MM.1S (cell line): Measurements from ENCODE around the gene DOCK11.

Experiments
- EZH2 ChIP-seq: fragments of 300-600 bp; sonication (generic); optimal IDR thresholded peaks from 2 replicates; pipeline ENCODE3; 2017; ENCODE audit warnings: low read depth, mild to moderate bottlenecking, antibody characterized with exemption, low read length, mixed read lengths
- EZH2phosphoT487 ChIP-seq: fragments of 300-600 bp; sonication (generic); IDR thresholded peaks from 2 replicates; pipeline ENCODE4 v1.6.1; 2018; ENCODE audit warnings: antibody characterized with exemption, low read length
- TF ChIP-seq, protein P1 (sequence below): fragments of 300-600 bp; sonication (generic); IDR thresholded peaks from 2 replicates; pipeline ENCODE4 v1.5.1; 2016; ENCODE audit warnings: antibody characterized with exemption, low read length, mixed read lengths

DNA sequence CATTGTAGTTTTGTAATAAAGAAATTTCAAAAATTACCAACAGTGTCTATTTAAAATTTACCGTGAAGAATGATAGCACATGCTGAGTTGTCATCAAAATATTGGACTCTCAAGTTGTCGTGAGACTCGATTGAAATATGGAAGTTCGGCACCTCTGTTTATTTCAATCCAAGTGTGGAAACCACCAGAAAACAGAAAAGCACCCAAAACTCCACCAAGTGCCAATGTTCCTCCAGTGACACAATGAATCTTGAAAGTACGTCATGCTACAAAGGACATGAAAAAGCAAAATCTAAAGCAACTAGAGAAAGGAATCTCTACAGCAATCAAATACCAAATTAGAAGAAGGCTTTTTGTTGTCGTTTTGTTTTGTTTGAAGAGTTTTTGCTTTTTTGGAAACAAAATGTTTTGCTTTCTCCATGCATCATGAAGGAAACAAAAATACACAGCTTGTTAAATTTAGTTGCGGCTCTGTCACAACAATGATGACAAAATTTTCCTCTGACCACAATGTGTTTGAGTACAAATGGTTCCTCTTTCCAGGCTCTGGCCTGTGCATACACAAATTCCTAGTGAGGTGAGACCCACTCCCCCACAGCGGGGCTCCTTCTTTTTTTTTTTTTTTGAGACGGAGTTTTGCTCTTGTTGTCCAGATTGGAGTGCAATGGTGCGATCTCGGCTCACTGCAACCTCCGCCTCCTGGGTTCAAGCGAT is 222.2 kb downstream of the DOCK11 start:
- TF ChIP-seq EZH2: no peak
- TF ChIP-seq, protein P1, sequence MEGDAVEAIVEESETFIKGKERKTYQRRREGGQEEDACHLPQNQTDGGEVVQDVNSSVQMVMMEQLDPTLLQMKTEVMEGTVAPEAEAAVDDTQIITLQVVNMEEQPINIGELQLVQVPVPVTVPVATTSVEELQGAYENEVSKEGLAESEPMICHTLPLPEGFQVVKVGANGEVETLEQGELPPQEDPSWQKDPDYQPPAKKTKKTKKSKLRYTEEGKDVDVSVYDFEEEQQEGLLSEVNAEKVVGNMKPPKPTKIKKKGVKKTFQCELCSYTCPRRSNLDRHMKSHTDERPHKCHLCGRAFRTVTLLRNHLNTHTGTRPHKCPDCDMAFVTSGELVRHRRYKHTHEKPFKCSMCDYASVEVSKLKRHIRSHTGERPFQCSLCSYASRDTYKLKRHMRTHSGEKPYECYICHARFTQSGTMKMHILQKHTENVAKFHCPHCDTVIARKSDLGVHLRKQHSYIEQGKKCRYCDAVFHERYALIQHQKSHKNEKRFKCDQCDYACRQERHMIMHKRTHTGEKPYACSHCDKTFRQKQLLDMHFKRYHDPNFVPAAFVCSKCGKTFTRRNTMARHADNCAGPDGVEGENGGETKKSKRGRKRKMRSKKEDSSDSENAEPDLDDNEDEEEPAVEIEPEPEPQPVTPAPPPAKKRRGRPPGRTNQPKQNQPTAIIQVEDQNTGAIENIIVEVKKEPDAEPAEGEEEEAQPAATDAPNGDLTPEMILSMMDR: no peak
- no peak for TF ChIP-seq EZH2phosphoT487
